Subcutaneous abdominal adipose tissue (tissue), 5 donors: Measurements from ENCODE around the gene TUBB1.
A peak's percentile ranks its signal among the peaks of the same experiment; 100 is the strongest.

ENCODE experiments used
- H3K27ac ChIP-seq: one replicate; pipeline ENCODE4 v1.7.0; 2013; ENCODE audit warnings: low read depth, mild to moderate bottlenecking, inconsistent platforms, low read length, moderate library complexity
- H3K27me3 ChIP-seq, 5 donors: one replicate each; pipeline ENCODE4 v1.7.0; 2013; ENCODE audit warnings: low read length in 5 of 5, inconsistent platforms in 1 of 5; ENCODE audit not compliant: control insufficient read depth in 5 of 5, insufficient read depth in 4 of 5
- H3K36me3 ChIP-seq, 5 donors: one replicate each; pipeline ENCODE4 v1.7.0; 2013; ENCODE audit warnings: low read length in 5 of 5; ENCODE audit not compliant: control insufficient read depth in 5 of 5, insufficient read depth in 5 of 5
- H3K4me1 ChIP-seq, 5 donors: one replicate each; pipeline ENCODE4 v1.7.0; 2013; ENCODE audit warnings: low read length in 5 of 5, mild to moderate bottlenecking in 3 of 5, moderate library complexity in 1 of 5; ENCODE audit not compliant: control insufficient read depth in 5 of 5, insufficient read depth in 5 of 5
- H3K4me3 ChIP-seq, 5 donors: one replicate each; pipeline ENCODE4 v1.7.0; 2013; ENCODE audit warnings: low read length in 5 of 5, low read depth in 1 of 5
- H3K9ac ChIP-seq, 5 donors: one replicate each; pipeline ENCODE4 v1.7.0; 2013; ENCODE audit warnings: low read length in 5 of 5, mild to moderate bottlenecking in 4 of 5, moderate library complexity in 3 of 5
- H3K9me3 ChIP-seq, 5 donors: one replicate each; pipeline ENCODE4 v1.7.0; 2013; ENCODE audit warnings: low read length in 5 of 5; ENCODE audit not compliant: control insufficient read depth in 5 of 5
- donor health status: healthy.
- donor health status: healthy.
- donor health status: healthy.
- donor health status: healthy.
- donor health status: healthy.

The TUBB1 gene

GRCh38 chr20:59044796-59045195, 25.6 kb downstream of the TUBB1 start:
- no peaks in the 10 kb centered on the region for H3K9me3 ChIP-seq
- H3K27ac ChIP-seq = no peak overlapping the region
- peaks cover 0 to 6% (median 0%) of the 10 kb centered on the region in 5 donors for H3K36me3 ChIP-seq
- no peaks in the 10 kb centered on the region for H3K27me3 ChIP-seq
- H3K4me3 ChIP-seq = no peak overlapping the region
- H3K9ac ChIP-seq = no peak overlapping the region
- H3K4me1 ChIP-seq = peaks cover 0 to 54% (median 44%) of the 10 kb centered on the region in 5 donors

- Histone ChIP-seq H3K27ac (peak overlapping the region; percentile 56), H3K9me3 (no peaks in the 10 kb centered on the region), H3K9ac (no peak overlapping the region), H3K27me3 (no peaks in the 10 kb centered on the region), H3K4me3 (no peak overlapping the region), H3K4me1 (peaks cover 0 to 41% (median 26%) of the 10 kb centered on the region in 5 donors), H3K36me3 (no peaks in the 10 kb centered on the region)
These were observed 27.6 kb downstream of the TUBB1 start for GRCh38 chr20:59046862-59047261.

GRCh38 chr20:59047938-59048680, 28.9 kb downstream of the TUBB1 start:
- peak overlapping the region; percentile 56 for H3K27ac ChIP-seq
- peak overlapping the region in 1 of 5 donors; percentile 17 for H3K4me3 ChIP-seq
- H3K27me3 ChIP-seq = no peaks in the 10 kb centered on the region
- H3K9me3 ChIP-seq = no peaks in the 10 kb centered on the region
- H3K9ac ChIP-seq = no peak overlapping the region
- peaks cover 0 to 34% (median 19%) of the 10 kb centered on the region in 5 donors for H3K4me1 ChIP-seq
- no peaks in the 10 kb centered on the region for H3K36me3 ChIP-seq

GRCh38 chr20:59048681-59049030, 29.4 kb downstream of the TUBB1 start:
- Histone ChIP-seq H3K27ac (peak overlapping the region; percentile 56), H3K4me3 (no peak overlapping the region), H3K9ac (no peak overlapping the region), H3K9me3 (no peaks in the 10 kb centered on the region), H3K27me3 (no peaks in the 10 kb centered on the region), H3K36me3 (no peaks in the 10 kb centered on the region), H3K4me1 (peaks cover 0 to 28% (median 15%) of the 10 kb centered on the region in 5 donors)

GRCh38 chr20:59050437-59050836, 31.2 kb downstream of the TUBB1 start:
- Histone ChIP-seq H3K4me3 (no peak overlapping the region), H3K9me3 (no peaks in the 10 kb centered on the region), H3K27ac (no peak overlapping the region), H3K4me1 (peaks cover 0 to 27% (median 15%) of the 10 kb centered on the region in 5 donors), H3K36me3 (no peaks in the 10 kb centered on the region), H3K9ac (no peak overlapping the region), H3K27me3 (no peaks in the 10 kb centered on the region)

- H3K9ac ChIP-seq = no peak overlapping the region
These were observed 32.5 kb downstream of the TUBB1 start for GRCh38 chr20:59051666-59052185.

DNA sequence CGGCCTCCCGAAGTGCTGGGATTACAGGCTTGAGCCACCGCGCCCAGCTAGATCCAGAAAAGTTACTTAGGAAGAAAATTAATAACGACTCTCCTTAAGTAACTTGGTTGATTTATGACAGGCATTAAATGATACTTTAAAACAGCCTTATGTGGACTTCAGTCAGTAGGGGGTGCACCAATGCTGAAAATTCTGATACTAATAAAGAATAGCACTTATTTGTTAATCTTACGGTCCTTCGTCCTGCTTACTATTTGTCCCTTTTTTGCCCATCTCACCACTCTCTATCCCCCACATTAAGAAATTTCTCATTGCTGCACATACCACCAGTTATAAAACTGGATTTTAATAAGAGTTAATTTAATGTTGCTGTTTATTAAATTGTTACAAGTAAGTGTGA, 36.1 kb downstream of the TUBB1 start:
- Histone ChIP-seq H3K9me3 (no peaks in the 10 kb centered on the region), H3K27me3 (no peaks in the 10 kb centered on the region), H3K4me1 (no peaks in the 10 kb centered on the region), H3K36me3 (no peaks in the 10 kb centered on the region), H3K4me3 (no peak overlapping the region), H3K27ac (no peak overlapping the region), H3K9ac (no peak overlapping the region)

More at GRCh38 chr20:59051666-59052185, 32.5 kb downstream of the TUBB1 start:
- Histone ChIP-seq H3K36me3 (no peaks in the 10 kb centered on the region), H3K9me3 (no peaks in the 10 kb centered on the region), H3K27me3 (no peaks in the 10 kb centered on the region), H3K4me1 (peaks cover 0 to 27% (median 15%) of the 10 kb centered on the region in 5 donors), H3K4me3 (no peak overlapping the region), H3K27ac (no peak overlapping the region)

GRCh38 chr20:59062081-59062480, 42.9 kb downstream of the TUBB1 start:
- peaks cover 0 to 5% (median 0%) of the 10 kb centered on the region in 5 donors for H3K27me3 ChIP-seq
- H3K9ac ChIP-seq = no peak overlapping the region
- peaks cover 0 to 7% (median 0%) of the 10 kb centered on the region in 5 donors for H3K4me1 ChIP-seq
- no peaks in the 10 kb centered on the region for H3K9me3 ChIP-seq
- H3K27ac ChIP-seq = no peak overlapping the region
- H3K4me3 ChIP-seq = no peak overlapping the region
- H3K36me3 ChIP-seq = no peaks in the 10 kb centered on the region

DNA sequence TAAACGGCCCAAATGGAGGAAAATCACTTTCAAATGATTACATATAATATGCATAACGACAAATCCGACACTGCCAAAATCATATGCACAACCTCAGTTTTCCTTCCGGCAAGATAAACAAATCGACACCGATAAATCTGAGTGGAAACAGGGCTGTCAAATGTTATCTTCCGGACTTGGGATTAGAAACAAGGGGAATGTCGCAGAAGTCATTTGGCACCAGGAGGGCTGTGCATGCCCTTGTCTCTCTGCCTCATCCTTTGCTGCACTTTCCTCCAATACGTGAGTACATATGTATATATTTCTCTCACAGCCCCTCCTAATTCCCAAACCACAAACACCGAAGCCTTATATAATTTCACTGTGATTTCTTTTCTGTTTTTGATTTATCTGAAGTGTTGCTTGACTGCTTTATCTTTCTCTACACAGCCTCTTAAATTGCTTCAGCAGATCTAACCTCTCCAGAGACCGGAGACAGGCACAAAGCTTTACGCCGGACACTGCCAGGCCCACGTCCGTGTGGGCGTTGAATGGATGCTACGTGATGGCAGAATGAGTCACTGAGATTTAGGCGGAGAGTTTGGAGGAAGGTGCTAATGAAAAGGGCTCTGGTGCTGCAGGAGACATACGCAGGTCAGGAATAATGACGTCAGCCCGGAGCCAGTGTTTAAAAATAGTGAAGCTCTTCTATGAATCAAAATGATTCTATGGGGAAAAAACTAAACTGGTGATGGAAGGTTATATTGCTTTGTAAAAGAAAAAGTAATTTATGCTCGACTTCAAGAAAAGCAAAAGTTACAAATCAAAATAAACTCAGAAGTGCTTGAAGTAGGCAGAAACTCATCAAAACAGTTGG, 44.4 kb downstream of the TUBB1 start:
- Histone ChIP-seq H3K36me3 (no peaks in the 10 kb centered on the region), H3K27me3 (peaks cover 0 to 5% (median 0%) of the 10 kb centered on the region in 5 donors), H3K4me1 (peaks cover 0 to 11% (median 0%) of the 10 kb centered on the region in 5 donors), H3K4me3 (peak overlapping the region in 1 of 5 donors; percentile 28), H3K9me3 (no peaks in the 10 kb centered on the region), H3K27ac (peak overlapping the region; percentile 3), H3K9ac (peak overlapping the region in 1 of 5 donors; percentile 23)
